Neuronal stem cell (in vitro differentiated cells): ENCODE data around the gene RPS3A. TPM values are rescaled to one million over a fixed set of nuclear protein-coding genes. Genes with fewer than 3 reads are reported as not detected.

Source experiments
- DNase-seq: peaks from one replicate; pipeline ENCODE4 v3.0.0-alpha.2; 2013; ENCODE audit warnings: low spot score
- H2AFZ ChIP-seq: one replicate; pipeline ENCODE4 v1.6.1; 2013; ENCODE audit warnings: mild to moderate bottlenecking, low read length, inconsistent platforms
- H2AK5ac ChIP-seq: 2 replicates; pipeline ENCODE4 v1.6.1; 2013; ENCODE audit warnings: low read depth, mild to moderate bottlenecking, inconsistent platforms, low read length, moderate library complexity, mixed read lengths
- H2BK120ac ChIP-seq: 2 replicates; pipeline ENCODE4 v1.6.1; 2013; ENCODE audit warnings: low read depth, mild to moderate bottlenecking, inconsistent platforms, low read length, moderate library complexity, mixed read lengths
- H2BK12ac ChIP-seq: one replicate; pipeline ENCODE4 v1.6.1; 2013; ENCODE audit warnings: low read length, inconsistent platforms
- H2BK15ac ChIP-seq: 2 replicates; pipeline ENCODE4 v1.6.1; 2013; ENCODE audit warnings: mild to moderate bottlenecking, low read length, inconsistent platforms, mixed read lengths
- H2BK5ac ChIP-seq: one replicate; pipeline ENCODE4 v1.6.1; 2013; ENCODE audit warnings: inconsistent platforms, mild to moderate bottlenecking, low read length, moderate library complexity
- H3K14ac ChIP-seq: one replicate; pipeline ENCODE4 v1.6.1; 2013; ENCODE audit warnings: low read length, inconsistent platforms
- H3K18ac ChIP-seq: 2 replicates; pipeline ENCODE4 v1.6.1; 2013; ENCODE audit warnings: low read length, inconsistent platforms
- H3K23ac ChIP-seq: 2 replicates; pipeline ENCODE4 v1.6.1; 2013; ENCODE audit warnings: low read depth, mild to moderate bottlenecking, mixed read lengths, low read length, inconsistent platforms; ENCODE audit not compliant: poor library complexity
- H3K27ac ChIP-seq: replicated peaks from 3 replicates; pipeline ENCODE4 v1.5.1; 2013; ENCODE audit warnings: low read length, inconsistent platforms
- H3K27me3 ChIP-seq, 3 experiments: 2 replicates each; pipeline ENCODE4 v1.6.1; 2013; ENCODE audit warnings: low read length in 3 of 3, mild to moderate bottlenecking in 2 of 3, inconsistent platforms in 1 of 3, low read depth in 1 of 3, mixed read lengths in 1 of 3, moderate library complexity in 1 of 3; ENCODE audit not compliant: control insufficient read depth in 3 of 3, insufficient read depth in 3 of 3
- H3K36me3 ChIP-seq, 2 donors: replicated peaks in 1 of 2; 2 replicates each; pipeline ENCODE4 v1.6.1; 2013; ENCODE audit warnings: low read length in 2 of 2; ENCODE audit not compliant: control insufficient read depth in 2 of 2, insufficient read depth in 2 of 2
- H3K4ac ChIP-seq: 2 replicates; pipeline ENCODE4 v1.6.1; 2013; ENCODE audit warnings: inconsistent platforms, mild to moderate bottlenecking, low read length, moderate library complexity
- H3K4me1 ChIP-seq, 2 donors: 1 replicate in 1 of 2; 2 replicates in 1 of 2; pipeline ENCODE4 v1.6.1; 2013; ENCODE audit warnings: low read length in 2 of 2, low read depth in 1 of 2; ENCODE audit not compliant: control insufficient read depth in 2 of 2, insufficient read depth in 1 of 2
- H3K4me2 ChIP-seq: one replicate; pipeline ENCODE4 v1.6.1; 2013; ENCODE audit warnings: mild to moderate bottlenecking, low read length, inconsistent platforms; ENCODE audit not compliant: insufficient read depth, poor library complexity, severe bottlenecking
- H3K4me3 ChIP-seq, 2 donors: 2 replicates each; pipeline ENCODE4 v1.5.1; 2013; ENCODE audit warnings: low read length in 2 of 2, mild to moderate bottlenecking in 2 of 2, inconsistent platforms in 1 of 2, moderate library complexity in 1 of 2
- H3K79me1 ChIP-seq: one replicate; pipeline ENCODE4 v1.6.1; 2013; ENCODE audit warnings: low read depth, mild to moderate bottlenecking, inconsistent platforms, low read length, moderate library complexity
- H3K9ac ChIP-seq: one replicate; pipeline ENCODE4 v1.6.1; 2013; ENCODE audit warnings: mild to moderate bottlenecking, low read depth, low read length, inconsistent platforms; ENCODE audit not compliant: poor library complexity
- H3K9me3 ChIP-seq, 2 donors: replicated peaks in 1 of 2; 2 replicates each; pipeline versions ENCODE3 to v1.6.1; 2013; ENCODE audit warnings: low read length in 2 of 2, mild to moderate bottlenecking in 2 of 2, inconsistent platforms in 1 of 2, low read depth in 1 of 2, mixed read lengths in 1 of 2, moderate library complexity in 1 of 2; ENCODE audit not compliant: control insufficient read depth in 2 of 2, insufficient read depth in 1 of 2
- H4K8ac ChIP-seq: one replicate; pipeline ENCODE4 v1.6.1; 2013; ENCODE audit warnings: low read depth, mild to moderate bottlenecking, inconsistent platforms, low read length, moderate library complexity
- H4K91ac ChIP-seq: one replicate; pipeline ENCODE4 v1.6.1; 2013; ENCODE audit warnings: low read length, low read depth, mild to moderate bottlenecking, inconsistent platforms; ENCODE audit not compliant: poor library complexity
- WGBS, 2 donors: extraction: QIAGEN DNeasy Blood & Tissue Kit; methylation state at CpG; one replicate each; pipeline ENCODE4 v1.1.7; 2013; ENCODE audit warnings: missing lambda C conversion rate in 2 of 2, mixed read lengths in 1 of 2; ENCODE audit not compliant: insufficient read length in 2 of 2, insufficient replicate concordance in 1 of 2; ENCODE audit errors: extremely low coverage in 2 of 2; 5-methylcytosine and 5-hydroxymethylcytosine counted together
- small RNA-seq: library from polyadenylated mRNA; stranded (forward); fragments of <200 nt; extraction: miRNeasy Mini kit (QIAGEN cat#:217004); gene quantifications from one replicate; pipeline ENCODE3, GENCODE V24; 2013; ENCODE audit not compliant: insufficient read depth

Gene RPS3A

GRCh38 chr4:151152028-151152427 is 52.6 kb downstream of the RPS3A start:
- no CpG with 5 or more reads among the region's 1 CpG for WGBS, 2 donors
- no peak overlapping the region for H3K14ac ChIP-seq
- H3K79me1 ChIP-seq: no peaks in the 10 kb centered on the region
- no peak overlapping the region for H4K91ac ChIP-seq
- H3K9me3 ChIP-seq: no peaks in the 10 kb centered on the region
- no peak overlapping the region for H3K27ac ChIP-seq
- no peak for DNase-seq
- H2AFZ ChIP-seq: no peak overlapping the region
- no peak overlapping the region for H2BK5ac ChIP-seq
- no peak overlapping the region for H3K4me3 ChIP-seq
- no peak overlapping the region for H3K4me2 ChIP-seq
- no peak overlapping the region for H3K4ac ChIP-seq
- H3K23ac ChIP-seq: no peak overlapping the region
- no peaks in the 10 kb centered on the region for H3K27me3 ChIP-seq
- no peak overlapping the region for H3K18ac ChIP-seq
- H2BK15ac ChIP-seq: no peak overlapping the region
- H3K9ac ChIP-seq: no peak overlapping the region
- H3K4me1 ChIP-seq: no peaks in the 10 kb centered on the region
- no peak overlapping the region for H2AK5ac ChIP-seq
- H2BK120ac ChIP-seq: no peak overlapping the region
- H3K36me3 ChIP-seq: peaks cover 0 to 40% of the 10 kb centered on the region in 2 donors
- H2BK12ac ChIP-seq: no peak overlapping the region
- H4K8ac ChIP-seq: no peak overlapping the region

DNA sequence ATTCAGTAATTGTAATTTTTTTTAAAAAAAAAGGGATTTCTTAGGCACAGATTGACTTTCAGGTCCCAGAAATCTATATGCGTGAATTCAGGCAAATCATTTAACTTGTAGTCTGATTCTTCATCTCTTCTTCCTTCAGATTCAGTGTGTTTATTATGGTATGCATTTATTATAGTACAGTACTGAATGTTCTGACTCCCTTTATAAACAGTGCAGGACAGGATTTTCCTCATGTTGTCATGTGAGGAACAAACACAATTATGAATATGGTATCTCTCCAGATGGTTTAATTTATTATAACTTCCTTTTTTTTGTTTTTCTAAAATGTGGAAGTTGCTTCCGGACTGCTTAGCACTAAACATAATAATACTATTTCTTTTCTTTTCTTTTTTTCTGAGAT is 54.2 kb downstream of the RPS3A start:
- H3K4me1 ChIP-seq: no peaks in the 10 kb centered on the region
- H3K36me3 ChIP-seq: peaks cover 0 to 35% of the 10 kb centered on the region in 2 donors
- H3K14ac ChIP-seq: no peak overlapping the region
- no peak overlapping the region for H3K4ac ChIP-seq
- no peak overlapping the region for H3K23ac ChIP-seq
- H2BK15ac ChIP-seq: no peak overlapping the region
- no peak for DNase-seq
- WGBS, 2 donors: no CpG with 5 or more reads among the region's 2 CpGs
- no peak overlapping the region for H2BK5ac ChIP-seq
- no peak overlapping the region for H3K9ac ChIP-seq
- H2BK120ac ChIP-seq: no peak overlapping the region
- no peak overlapping the region for H3K27ac ChIP-seq
- no peaks in the 10 kb centered on the region for H3K9me3 ChIP-seq
- no peak overlapping the region for H2AFZ ChIP-seq
- no peak overlapping the region for H3K18ac ChIP-seq
- no peaks in the 10 kb centered on the region for H3K79me1 ChIP-seq
- no peaks in the 10 kb centered on the region for H3K27me3 ChIP-seq
- no peak overlapping the region for H2AK5ac ChIP-seq
- no peak overlapping the region for H2BK12ac ChIP-seq
- no peak overlapping the region for H4K8ac ChIP-seq
- no peak overlapping the region for H3K4me3 ChIP-seq
- H4K91ac ChIP-seq: no peak overlapping the region
- no peak overlapping the region for H3K4me2 ChIP-seq

Small RNAs within 50 kb of the gene (small RNA-seq; reads per million reads assigned to genes)
- not detected for gene SNORD73A
- gene SNORD73B: 1.2 reads per million
